GM21390 (cell line): Measurements from ENCODE around the gene CLDN10.
"Not testable (repeated sequence)": the region's sequence is repeated elsewhere in the genome, so short reads cannot be mapped to it uniquely, and the experiment has no call there.

Source experiments
- ATAC-seq: cut with Tn5 transposase; IDR thresholded peaks from one replicate; pipeline ENCODE4 v1.9.1; 2021; ENCODE audit not compliant: unreplicated experiment

Gene CLDN10

DNA sequence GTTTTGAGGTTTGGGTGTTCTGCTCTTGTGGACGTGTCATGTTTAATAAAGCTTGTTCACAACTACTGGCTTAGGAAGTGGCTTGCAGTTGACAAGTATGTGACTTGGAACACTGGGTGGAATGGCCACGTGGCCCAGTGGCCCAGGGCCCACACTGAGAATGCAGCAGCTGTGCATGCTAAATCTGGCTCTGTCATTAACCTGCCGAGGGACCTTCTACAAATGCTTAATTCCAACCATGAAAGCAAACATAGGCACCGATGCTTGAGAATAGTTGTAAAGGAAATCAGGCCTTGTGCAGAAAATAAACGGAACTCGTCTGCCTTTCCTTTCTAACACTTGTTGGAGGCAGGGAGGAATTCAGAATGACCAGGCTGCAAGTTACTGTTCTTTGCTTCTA is 11.6 kb upstream of the CLDN10 start:
- ATAC-seq, result no peak

DNA sequence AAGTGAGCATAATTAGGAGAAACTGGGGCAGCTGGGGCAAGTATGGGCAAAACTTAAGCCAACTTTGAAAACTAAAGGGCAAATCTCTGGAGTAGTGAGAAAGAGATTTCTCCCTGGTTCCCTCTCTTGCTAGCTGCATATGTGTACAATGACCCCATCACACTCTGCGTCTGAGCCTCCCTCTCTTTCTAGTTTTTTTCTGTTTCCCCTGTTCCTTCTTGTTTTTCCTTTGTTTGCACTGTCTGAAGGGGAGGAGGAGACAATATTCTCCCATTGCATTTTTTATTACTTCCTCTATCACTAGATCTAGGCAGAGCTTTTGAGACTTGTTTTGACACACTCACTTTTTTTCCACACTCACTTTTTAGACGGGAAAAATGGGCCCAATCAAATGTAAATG is 11.2 kb upstream of the CLDN10 start:
- no peak for ATAC-seq

DNA sequence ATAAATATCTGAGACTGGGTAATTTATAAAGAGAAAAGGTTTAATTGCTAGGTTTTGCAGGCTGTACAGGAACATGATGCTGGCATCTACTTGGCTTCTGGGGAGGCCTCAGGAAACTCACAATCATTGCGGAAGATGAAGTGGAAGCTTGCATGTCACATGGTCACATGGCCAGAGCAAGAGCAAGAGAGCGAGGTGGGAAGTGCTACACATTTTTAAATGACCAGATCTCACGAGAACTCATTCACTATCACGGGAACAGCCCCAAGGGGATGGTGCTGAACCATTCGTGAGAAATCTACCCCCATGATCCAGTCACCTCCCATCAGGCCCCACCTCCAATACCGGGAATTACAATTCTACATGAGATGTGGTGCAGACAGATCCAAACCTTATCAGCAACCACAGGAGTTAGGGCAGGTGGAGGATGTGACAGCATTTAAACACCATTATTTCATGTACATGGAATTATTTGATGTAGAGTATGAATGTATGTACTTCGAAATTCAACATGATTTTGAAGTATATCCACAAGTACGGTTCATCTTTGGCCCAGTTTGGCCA is 10.5 kb upstream of the CLDN10 start:
- ATAC-seq, result no peak

DNA sequence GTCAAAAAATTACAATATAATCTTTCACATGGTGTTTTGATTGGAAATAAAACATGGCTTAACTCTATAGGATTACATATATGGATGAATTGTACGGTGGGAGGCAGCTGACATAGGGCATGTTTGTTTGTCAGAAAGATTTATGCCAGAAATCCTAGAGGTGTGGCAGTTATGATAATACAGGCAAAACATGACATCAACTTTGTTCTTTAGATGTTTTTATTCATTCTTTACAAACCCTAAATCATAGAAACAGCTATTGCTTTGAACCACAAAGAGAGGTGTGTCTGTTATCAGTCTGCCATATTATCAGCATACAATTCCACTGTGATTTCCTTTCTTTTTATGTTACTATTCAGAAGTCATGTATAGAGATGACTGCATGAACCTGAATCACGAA is 8.2 kb upstream of the CLDN10 start:
- no peak for ATAC-seq

DNA sequence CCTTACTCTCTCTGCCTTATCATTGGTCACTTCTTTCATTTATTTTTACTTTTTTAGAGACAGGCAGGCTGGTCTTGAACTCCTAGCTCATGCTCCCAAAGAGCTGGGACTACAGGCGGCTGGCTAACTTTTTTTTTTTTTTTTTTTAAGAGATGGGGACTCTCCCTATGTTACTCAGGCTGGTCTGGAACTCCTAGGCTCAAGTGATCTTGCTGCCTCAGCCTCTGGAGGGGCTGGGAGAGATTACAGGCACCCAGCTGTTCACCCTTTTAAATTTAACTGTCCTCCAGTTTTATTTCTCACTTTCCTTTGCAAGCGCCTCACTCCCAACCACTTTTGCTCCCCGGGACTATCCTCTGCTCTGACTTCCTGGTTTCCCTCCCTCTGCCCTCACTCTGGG is 5.6 kb upstream of the CLDN10 start:
- no peak for ATAC-seq

DNA sequence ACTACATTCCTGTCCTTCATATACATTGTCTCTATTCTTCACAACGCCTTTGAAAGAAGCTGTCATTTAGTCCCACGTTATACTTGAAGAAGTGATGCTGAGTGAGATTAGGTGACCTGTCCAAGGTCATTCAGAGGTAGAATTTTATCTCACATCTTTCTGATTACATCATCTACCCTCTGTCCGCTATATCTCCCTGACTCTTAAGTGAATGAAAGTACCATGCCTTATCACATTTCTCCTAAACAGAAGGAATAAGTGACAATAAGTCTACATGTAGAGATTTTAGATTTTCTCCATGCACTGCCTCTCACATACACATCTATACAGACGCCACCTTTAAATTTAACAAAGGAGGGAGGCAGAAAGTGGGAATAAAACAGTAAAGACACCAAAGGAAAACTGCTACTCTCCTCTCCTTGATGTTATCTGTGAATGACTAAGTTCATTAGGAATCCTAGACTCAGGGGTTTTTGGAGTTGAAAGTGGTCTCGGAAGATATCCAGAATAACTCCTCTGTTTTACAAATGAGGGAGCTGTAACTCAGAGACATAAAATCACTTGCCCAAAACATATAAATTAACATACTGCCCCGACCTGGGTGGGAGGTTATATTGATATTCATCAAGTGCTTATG is 4.9 kb upstream of the CLDN10 start:
- ATAC-seq, result no peak

DNA sequence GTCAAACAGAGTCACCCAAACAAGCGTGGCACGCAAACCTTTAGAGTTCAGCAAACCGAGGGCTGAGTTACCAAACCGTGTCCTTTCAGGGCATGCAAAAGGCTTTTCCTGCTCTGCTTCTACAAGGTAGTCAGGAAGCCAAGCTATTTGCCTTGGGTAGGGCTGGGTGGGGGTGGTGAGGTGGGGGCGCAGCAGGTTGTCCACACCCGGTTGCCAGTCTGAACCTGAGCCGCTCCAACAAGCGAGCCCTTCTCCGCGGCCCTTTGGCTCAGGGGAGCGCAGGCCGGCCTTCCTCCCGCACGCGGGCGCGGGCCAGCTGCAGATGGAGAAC is 347 bp upstream of the CLDN10 start:
- ATAC-seq, result no peak

DNA sequence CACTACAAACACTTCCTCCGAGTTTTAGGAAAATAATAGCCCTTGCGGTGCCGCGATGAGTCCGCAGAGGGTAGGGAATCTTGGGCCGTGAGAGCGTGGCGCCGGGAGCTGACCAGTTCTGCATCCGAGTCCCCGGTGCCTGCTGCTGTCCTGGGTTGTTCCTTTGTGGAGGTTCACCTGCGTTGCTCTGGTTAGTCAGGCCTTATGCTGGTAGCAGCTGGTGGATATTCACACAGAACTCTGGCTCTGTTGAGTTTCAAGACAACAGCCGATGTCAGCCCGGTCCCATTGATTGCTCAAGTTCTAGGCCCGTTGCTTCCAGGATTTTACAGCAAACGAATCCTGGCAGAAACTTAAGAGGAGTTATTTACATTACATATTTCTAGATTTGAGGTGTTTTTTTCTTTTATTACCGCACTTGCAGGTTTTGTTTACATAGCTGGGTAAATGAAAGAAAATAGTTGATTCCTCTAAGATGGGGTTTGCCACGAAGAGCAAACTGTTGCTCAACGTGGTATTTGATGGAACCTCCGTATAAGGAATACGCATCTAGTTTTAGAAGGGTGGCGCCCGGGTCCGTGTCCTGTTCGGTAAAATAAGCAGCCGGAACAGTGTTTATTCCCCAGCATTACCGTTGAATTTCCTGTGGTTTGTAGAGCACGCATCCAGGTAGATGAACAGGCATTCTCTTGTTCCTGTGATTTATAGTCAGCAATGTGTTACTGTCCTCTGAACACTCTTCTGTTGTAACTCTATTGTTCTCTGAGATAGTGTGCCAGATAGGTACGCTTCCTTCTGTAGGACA is 1.3 kb downstream of the CLDN10 start:
- ATAC-seq, result no peak

DNA sequence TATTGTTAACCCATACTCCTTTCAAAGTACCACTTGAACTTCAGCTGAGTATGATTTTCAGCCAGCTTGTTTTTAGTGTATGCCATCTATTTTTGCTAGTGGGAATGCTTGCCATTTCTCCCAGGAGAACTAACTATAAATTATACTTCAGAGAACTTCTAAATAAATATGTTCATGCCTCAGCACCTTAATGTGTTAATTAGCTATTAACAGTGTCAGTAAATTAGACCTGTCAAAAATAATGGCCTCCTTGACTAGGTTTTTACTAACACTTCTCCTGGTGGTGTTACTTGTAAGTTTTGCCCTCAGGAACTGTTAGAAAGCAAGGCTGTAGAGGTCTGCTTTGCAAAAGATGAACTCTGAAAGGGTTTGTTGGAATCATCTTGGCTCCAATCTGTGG is 4.5 kb downstream of the CLDN10 start:
- no peak for ATAC-seq

DNA sequence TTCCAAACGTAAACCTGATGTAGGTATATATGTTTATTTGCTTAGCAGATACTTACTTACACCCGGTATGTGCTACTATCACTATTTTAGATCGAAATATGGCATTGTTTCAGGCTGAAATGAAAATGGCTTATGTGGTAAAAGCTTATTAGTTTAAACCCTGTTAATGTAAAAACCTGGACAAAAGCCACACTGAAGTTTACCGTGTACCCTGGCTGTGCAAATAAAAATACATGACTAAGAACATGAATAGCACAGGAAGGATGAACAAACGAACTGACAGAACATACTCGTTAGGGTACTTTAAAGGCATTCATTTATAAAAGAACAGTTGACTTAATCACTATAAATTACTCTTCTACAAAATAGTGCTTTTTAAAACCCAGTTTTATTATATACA is 6.6 kb downstream of the CLDN10 start:
- no peak for ATAC-seq

DNA sequence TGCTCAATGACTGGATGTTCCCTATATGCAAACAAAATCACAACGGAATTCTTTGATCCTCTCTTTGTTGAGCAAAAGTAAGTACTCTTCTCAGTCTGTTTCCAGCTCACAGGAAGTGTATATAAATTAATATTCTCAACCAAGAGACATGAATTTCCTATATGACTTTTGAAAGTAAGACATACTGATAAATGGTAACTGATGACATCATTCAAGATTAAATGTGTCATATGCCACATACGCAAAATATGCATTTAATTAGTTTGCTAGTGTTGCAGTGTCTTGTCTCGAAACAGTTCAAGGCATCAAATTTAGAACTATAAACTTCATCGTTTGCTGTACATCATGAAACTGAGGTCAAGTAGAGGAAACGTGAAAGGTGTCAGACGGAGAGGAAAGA is 7.9 kb downstream of the CLDN10 start:
- no peak for ATAC-seq

DNA sequence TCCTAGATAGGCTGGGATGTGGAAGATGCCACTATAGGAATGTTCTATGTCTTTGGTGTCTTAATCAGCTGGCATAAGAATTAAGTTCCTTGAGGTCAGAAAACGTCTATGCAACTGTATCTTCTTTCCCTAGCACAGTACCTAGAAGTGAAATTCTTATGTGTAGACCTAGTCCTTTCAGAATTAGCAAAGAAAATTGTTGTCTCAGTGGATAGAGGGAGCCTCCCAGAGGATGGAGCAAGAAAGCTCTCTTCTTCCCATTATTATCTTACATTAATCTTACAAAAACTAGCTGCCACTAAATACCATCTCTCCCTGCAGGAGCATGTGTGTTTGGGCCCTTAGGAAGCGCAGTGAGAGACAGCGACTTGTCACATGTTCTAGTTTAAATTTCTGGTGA is 11.6 kb downstream of the CLDN10 start:
- ATAC-seq, result no peak

DNA sequence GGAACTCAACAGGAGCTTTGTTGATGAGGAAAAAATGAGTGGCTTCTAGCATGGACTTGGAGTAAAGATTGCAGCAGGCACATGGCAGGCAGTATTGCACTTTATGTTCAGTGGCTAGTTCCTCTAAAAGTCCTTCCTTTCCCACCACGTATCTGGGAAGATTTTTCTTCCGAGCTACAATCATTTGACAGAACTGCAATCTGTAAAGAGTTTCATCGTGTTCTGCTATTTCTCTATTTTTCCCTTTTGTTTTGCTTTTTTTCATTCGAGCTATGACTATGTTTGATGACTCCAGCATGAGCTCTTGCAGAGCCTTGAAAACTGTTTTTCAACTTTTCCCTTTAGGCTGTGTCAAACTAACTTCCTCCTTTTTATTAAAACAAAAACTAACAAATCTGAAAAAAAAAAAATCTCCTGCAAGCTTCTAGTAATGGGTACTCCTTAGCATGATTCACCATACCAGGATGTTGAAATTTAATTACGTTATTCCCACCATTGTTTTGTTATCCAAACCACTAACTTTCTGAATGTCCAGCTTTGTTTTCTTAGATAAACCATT is 12.3 kb downstream of the CLDN10 start:
- ATAC-seq, result no peak

DNA sequence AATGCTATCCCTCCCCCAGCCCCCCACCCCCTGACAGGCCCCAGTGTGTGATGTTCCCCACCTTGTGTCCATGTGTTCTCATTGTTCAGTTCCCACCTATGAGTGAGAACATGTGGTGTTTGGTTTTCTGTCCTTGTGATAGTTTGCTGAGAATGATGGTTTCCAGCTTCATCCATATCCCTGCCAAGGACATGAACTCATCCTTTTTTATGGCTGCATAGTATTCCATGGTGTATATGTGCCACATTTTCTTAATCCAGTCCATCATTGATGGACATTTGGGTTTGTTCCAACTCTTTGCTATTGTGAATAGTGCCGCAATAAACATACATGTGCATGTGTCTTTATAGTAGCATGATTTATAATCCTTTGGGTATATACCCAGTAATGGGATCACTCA is 13.2 kb downstream of the CLDN10 start:
- ATAC-seq, result not testable (repeated sequence)

DNA sequence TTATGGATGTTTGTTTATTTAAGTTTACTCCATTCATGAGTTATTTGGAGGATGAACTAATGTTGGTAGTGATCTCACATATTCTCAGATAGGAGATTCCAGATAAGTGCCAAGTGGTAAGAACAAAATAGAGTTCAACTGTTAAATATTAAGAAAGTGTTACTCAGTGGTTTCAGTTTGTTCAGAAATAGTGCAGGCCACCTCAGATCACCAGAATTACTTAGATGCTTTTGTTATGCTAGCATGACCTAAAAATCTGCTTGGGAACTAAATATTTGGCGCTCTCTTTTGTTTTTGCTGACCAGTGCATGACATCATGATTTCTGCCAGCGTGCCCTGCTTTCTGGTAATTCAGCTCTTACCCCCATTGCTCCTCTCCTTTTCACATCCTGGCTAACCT is 15.6 kb downstream of the CLDN10 start:
- no peak for ATAC-seq

DNA sequence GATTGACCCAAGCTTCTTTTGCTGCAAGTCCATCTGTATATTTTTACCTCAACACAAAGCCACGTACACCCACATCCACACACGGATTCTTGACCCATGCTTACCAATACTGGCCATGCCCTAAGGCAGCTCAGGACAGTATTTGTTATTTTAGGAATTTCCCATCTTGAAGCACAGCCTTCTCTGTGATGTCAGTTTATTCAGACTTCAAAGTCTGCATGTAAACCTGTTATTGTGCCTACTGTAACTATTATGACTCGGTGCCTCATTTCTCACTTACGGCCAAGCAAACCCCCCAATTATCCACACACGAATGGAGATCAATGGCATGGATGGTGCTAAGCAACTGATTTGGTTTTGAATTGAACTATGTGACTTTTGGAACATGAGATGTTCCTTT is 17.5 kb downstream of the CLDN10 start:
- ATAC-seq, result no peak

DNA sequence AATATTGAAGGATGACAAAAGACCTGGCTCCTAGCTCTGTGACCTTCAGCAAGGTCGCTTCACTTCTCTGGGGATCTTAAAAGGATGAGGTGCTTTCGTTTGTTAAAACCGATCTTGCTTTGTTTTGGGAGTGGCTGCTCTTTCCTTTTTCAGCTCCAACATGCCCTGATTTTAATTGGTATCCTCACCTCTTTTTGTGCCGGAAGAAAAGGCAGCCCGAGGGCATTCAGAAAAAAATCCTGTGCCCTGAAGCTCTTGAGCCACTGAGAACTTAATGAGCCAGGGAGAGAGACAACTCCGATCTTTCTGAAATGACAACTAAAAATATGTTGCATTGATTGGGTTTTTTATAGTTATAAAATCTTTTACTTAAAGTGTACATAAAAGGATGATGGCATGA is 19.4 kb downstream of the CLDN10 start:
- ATAC-seq, result no peak

DNA sequence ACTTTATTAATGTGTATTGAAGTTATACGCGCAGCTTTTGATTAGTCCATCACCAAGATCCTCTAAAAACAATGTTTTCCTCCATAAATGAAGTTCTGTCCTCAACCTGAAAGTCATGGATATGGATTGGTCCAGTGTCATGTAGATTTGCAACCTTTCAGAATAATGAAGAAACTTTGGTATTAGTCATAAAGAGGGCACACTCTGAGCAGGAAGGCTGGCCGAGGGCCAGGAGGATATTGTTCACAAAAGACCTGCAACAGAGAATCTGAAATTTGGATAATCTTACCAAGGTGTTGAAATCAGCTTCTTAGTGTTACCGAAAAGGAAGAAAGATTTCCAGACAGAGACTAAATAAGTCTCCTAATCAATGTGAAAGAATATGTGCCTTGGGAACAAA is 20.7 kb downstream of the CLDN10 start:
- no peak for ATAC-seq

DNA sequence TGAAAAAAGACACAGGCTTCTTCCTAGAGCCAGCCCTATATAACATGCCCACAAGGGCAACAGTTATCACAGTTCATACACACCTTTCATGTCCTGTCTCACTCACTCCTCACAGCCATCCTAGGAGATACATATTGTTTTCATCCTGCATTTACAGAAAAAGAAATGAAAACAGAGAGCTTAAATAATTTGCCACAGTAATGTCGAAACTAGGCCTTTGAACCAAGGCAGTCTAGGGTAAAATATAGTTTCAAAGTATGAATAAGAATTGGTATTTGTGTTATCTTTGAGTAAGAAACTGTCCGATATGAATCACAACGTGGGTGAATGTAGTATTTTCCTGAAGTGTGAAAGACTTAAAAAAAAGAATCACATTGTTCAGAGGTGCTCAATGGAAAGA is 26.8 kb downstream of the CLDN10 start:
- ATAC-seq, result peak; percentile 91

DNA sequence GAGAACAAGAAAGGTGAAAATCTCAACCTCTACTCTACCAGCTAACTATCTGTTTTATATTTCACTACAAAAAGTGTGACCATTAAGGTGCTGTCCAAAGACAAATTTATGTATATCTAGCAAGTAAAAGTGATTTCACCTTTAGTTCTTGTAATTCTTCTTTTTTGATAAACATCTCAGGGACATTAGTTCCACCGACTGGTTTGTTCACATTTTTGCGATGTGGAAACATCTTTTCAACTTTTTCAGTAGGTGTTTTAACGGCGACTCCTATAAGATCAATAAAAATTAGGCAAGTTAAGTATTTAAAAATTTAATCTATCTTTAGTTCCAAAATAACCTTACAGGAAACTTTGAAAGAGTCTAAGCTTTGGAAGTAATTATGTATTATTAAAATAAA is 33.3 kb downstream of the CLDN10 start:
- ATAC-seq, result no peak

DNA sequence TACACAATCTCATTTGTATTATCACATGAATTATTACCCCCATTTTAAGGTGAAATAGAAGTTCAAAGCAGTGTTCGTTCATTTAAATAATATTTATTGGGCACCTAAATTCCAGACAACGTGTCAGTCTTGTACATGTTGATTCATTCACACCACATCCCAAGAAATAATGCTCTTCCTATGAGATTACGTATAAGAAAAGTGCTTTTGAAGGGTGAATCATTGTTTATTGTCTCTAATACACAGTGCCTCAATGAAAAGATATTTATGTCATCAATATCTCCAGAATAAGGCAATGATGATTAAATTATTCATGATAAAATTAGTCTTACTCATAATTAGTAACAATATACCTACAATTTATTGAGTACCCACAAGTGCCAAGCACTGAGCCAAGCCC is 35.6 kb downstream of the CLDN10 start:
- no peak for ATAC-seq

DNA sequence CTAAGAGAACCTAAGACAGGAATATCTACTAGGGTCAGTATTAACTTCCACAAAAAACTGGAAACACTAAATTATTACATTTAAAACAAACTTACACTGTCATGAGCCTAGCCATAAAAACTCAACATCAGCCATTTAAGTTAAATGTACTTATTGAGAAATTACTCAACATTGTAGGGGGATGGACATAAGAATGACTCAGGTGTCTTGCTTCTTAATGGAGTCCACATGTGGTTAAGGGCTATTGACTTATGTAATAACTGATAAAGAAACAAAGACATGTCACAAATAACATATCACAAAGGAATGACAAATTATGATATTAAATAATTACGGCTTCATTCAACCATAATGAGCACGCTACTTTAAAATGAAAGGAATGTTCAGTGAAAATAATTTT is 36.2 kb downstream of the CLDN10 start:
- ATAC-seq, result no peak
